Loucy (cell line): ENCODE measurements around the gene CHST11.

Source experiments
- EZH2phosphoT487 ChIP-seq: fragments of 200-600 bp; IDR thresholded peaks from 2 replicates; pipeline ENCODE4 v1.6.1; 2018; ENCODE audit warnings: antibody characterized with exemption, mild to moderate bottlenecking, moderate library complexity, borderline replicate concordance
- TF ChIP-seq, protein P1 (sequence below): fragments of 200-600 bp; sonication (generic); conservative IDR thresholded peaks from 2 replicates; pipeline ENCODE4 v1.5.1; 2014; ENCODE audit warnings: mild to moderate bottlenecking, antibody characterized with exemption, low read length

DNA sequence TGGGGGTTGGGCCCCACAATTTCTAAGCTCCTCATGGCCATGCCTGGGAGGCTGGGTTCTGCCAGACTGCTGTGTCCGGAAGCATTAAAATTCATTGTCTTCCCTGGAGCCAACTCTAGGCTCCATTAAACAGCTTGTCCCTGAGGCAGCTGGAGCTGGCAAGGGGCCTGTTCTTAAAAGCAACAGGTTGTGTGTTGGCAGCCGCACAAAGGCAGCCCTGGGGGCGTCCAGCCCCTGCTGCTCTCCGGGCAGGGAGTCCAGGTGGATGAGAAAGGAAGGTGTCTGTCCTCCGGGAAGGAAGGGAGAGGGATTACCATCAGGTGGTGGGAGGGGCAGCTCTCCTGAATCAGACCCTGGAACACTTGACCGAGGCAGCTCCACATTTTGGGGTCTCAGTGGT, 98.9 kb downstream of the CHST11 start:
- TF ChIP-seq, protein P1, sequence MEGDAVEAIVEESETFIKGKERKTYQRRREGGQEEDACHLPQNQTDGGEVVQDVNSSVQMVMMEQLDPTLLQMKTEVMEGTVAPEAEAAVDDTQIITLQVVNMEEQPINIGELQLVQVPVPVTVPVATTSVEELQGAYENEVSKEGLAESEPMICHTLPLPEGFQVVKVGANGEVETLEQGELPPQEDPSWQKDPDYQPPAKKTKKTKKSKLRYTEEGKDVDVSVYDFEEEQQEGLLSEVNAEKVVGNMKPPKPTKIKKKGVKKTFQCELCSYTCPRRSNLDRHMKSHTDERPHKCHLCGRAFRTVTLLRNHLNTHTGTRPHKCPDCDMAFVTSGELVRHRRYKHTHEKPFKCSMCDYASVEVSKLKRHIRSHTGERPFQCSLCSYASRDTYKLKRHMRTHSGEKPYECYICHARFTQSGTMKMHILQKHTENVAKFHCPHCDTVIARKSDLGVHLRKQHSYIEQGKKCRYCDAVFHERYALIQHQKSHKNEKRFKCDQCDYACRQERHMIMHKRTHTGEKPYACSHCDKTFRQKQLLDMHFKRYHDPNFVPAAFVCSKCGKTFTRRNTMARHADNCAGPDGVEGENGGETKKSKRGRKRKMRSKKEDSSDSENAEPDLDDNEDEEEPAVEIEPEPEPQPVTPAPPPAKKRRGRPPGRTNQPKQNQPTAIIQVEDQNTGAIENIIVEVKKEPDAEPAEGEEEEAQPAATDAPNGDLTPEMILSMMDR = no peak
- no peak for TF ChIP-seq EZH2phosphoT487
